GM23338 (cell line): ENCODE results near the gene BMAL1. TPM values are rescaled to one million over a fixed set of nuclear protein-coding genes. Genes with fewer than 3 reads are reported as not detected.
A peak's percentile ranks its signal among the peaks of the same experiment; 100 is the strongest.

Experiments
- ATAC-seq: fragments of 200-7000 bp; cut with Tn5 transposase; 3 replicates; pipeline ENCODE4 v1.9.1; 2020
- DNase-seq: peaks from one replicate; pipeline ENCODE4 v3.0.0-alpha.2; 2015; ENCODE audit warnings: low spot score
- H2AFZ ChIP-seq: fragments of 200-600 bp; sonication (generic); 2 replicates; pipeline ENCODE4 v1.8.0; 2016; ENCODE audit warnings: antibody characterized with exemption, mild to moderate bottlenecking, moderate library complexity
- H3F3A ChIP-seq: fragments of 200-600 bp; sonication (generic); replicated peaks from 2 replicates; pipeline ENCODE4 v1.8.0; 2017; ENCODE audit warnings: antibody characterized with exemption, mixed run types, low read depth
- H3K27ac ChIP-seq: fragments of 200-600 bp; sonication (generic); 2 replicates; pipeline ENCODE4 v1.6.1; 2016; ENCODE audit warnings: low read depth
- H3K27me3 ChIP-seq: fragments of 200-600 bp; sonication (generic); 2 replicates; pipeline ENCODE4 v1.8.0; 2016; ENCODE audit warnings: mild to moderate bottlenecking, mixed run types, moderate library complexity; ENCODE audit not compliant: insufficient read depth
- H3K36me3 ChIP-seq: fragments of 200-600 bp; sonication (generic); 2 replicates; pipeline ENCODE4 v1.8.0; 2016; ENCODE audit warnings: mild to moderate bottlenecking; ENCODE audit not compliant: insufficient read depth
- H3K4me1 ChIP-seq: fragments of 200-600 bp; sonication (generic); 2 replicates; pipeline ENCODE4 v1.8.0; 2016; ENCODE audit warnings: mild to moderate bottlenecking, moderate library complexity; ENCODE audit not compliant: insufficient read depth
- H3K4me2 ChIP-seq: fragments of 200-600 bp; sonication (generic); 2 replicates; pipeline ENCODE4 v1.7.1; 2017; ENCODE audit warnings: mixed run types
- H3K4me3 ChIP-seq: fragments of 200-600 bp; sonication (generic); 2 replicates; pipeline ENCODE4 v1.6.1; 2016; ENCODE audit warnings: mixed run types
- H3K79me2 ChIP-seq: fragments of 200-600 bp; sonication (generic); replicated peaks from 2 replicates; pipeline ENCODE4 v1.8.0; 2017; ENCODE audit warnings: mild to moderate bottlenecking; ENCODE audit not compliant: insufficient read depth
- H3K9me2 ChIP-seq: fragments of 200-600 bp; sonication (generic); 2 replicates; pipeline ENCODE4 v1.8.0; 2017; ENCODE audit not compliant: insufficient read depth
- H4K20me1 ChIP-seq: fragments of 200-600 bp; sonication (generic); replicated peaks from 2 replicates; pipeline ENCODE4 v1.8.0; 2017; ENCODE audit warnings: mild to moderate bottlenecking; ENCODE audit not compliant: insufficient read depth
- H3K27ac Mint-ChIP-seq: 2 replicates; pipeline ENCODE4 v1.8.0; 2020; ENCODE audit warnings: inconsistent platforms, mild to moderate bottlenecking, moderate library complexity, mixed read lengths
- H3K27me3 Mint-ChIP-seq: 3 replicates; pipeline ENCODE4 v1.8.0; 2022; ENCODE audit warnings: low read depth, mild to moderate bottlenecking, moderate library complexity, mixed read lengths, inconsistent platforms; ENCODE audit not compliant: insufficient read depth, poor library complexity
- H3K36me3 Mint-ChIP-seq: 3 replicates; pipeline ENCODE4 v1.8.0; 2021; ENCODE audit warnings: low read depth, mild to moderate bottlenecking, inconsistent platforms, moderate library complexity, mixed read lengths
- H3K4me1 Mint-ChIP-seq: 3 replicates; pipeline ENCODE4 v1.8.0; 2020; ENCODE audit warnings: mild to moderate bottlenecking, inconsistent platforms, mixed read lengths
- H3K4me3 Mint-ChIP-seq: 3 replicates; pipeline ENCODE4 v1.8.0; 2021; ENCODE audit warnings: moderate library complexity, mild to moderate bottlenecking, inconsistent platforms, mixed read lengths
- H3K9me3 Mint-ChIP-seq: 3 replicates; pipeline ENCODE4 v1.8.0; 2020; ENCODE audit warnings: moderate library complexity, mild to moderate bottlenecking, inconsistent platforms, mixed read lengths
- CREB1 ChIP-seq: fragments of 250-450 bp; sonication (Bioruptor Pico); IDR thresholded peaks from 2 replicates; pipeline ENCODE4 v1.5.0; 2020; ENCODE audit warnings: low read depth, mild to moderate bottlenecking, moderate library complexity
- EZH2 ChIP-seq: fragments of 200-600 bp; sonication (generic); IDR thresholded peaks from one replicate; pipeline ENCODE4 v1.8.0; 2017; ENCODE audit warnings: antibody characterized with exemption, mild to moderate bottlenecking, low read depth; ENCODE audit not compliant: unreplicated experiment
- EZH2phosphoT487 ChIP-seq: fragments of 200-600 bp; sonication (generic); IDR thresholded peaks from one replicate; pipeline ENCODE4 v1.8.1; 2018; ENCODE audit warnings: antibody characterized with exemption; ENCODE audit not compliant: unreplicated experiment
- NANOG ChIP-seq: IDR thresholded peaks from 2 replicates; pipeline ENCODE4 v1.6.1; 2016; ENCODE audit warnings: antibody characterized with exemption, borderline replicate concordance
- POLR2AphosphoS5 ChIP-seq: IDR thresholded peaks from 2 replicates; pipeline ENCODE4 v1.6.1; 2016; ENCODE audit warnings: antibody characterized with exemption, low read depth
- STAT1 ChIP-seq: IDR thresholded peaks from one replicate; pipeline ENCODE4 v1.6.1; 2016; ENCODE audit warnings: antibody characterized with exemption; ENCODE audit not compliant: unreplicated experiment
- ZNF114 ChIP-seq: fragments of 250-450 bp; sonication (Bioruptor Pico); IDR thresholded peaks from 2 replicates; pipeline ENCODE4 v1.5.0; 2020; ENCODE audit warnings: mild to moderate bottlenecking, moderate library complexity
- ZNF331 ChIP-seq: fragments of 250-450 bp; sonication (Bioruptor Pico); IDR thresholded peaks from 2 replicates; pipeline ENCODE4 v1.5.0; 2020; ENCODE audit warnings: low read depth, mild to moderate bottlenecking, moderate library complexity
- polyA plus RNA-seq: library from polyadenylated mRNA; unstranded; fragments of >200 nt; fragmentation: Nextera tagmentation; extraction: Ambion mirVana; gene quantifications from 2 replicates; pipeline ENCODE4 v1.2.1, GENCODE V29; 2016
- total RNA-seq: library from RNA; depleted of rRNA; stranded (reverse); fragments of >200 nt; shearing (Covaris generic); gene quantifications from 2 replicates; pipeline ENCODE4 v1.2.3, GENCODE V29; 2014
- TF ChIP-seq, protein P1 (sequence below): IDR thresholded peaks from 2 replicates; pipeline ENCODE4 v1.6.1; 2016; ENCODE audit warnings: antibody characterized with exemption
- TF ChIP-seq, protein P2 (sequence below): IDR thresholded peaks from one replicate; pipeline ENCODE4 v1.6.1; 2018; ENCODE audit warnings: antibody characterized with exemption; ENCODE audit not compliant: unreplicated experiment

The BMAL1 gene
- total and polyA plus RNA-seq, 2 experiments from 2014 or later = 5.1 to 7.2 TPM

DNA sequence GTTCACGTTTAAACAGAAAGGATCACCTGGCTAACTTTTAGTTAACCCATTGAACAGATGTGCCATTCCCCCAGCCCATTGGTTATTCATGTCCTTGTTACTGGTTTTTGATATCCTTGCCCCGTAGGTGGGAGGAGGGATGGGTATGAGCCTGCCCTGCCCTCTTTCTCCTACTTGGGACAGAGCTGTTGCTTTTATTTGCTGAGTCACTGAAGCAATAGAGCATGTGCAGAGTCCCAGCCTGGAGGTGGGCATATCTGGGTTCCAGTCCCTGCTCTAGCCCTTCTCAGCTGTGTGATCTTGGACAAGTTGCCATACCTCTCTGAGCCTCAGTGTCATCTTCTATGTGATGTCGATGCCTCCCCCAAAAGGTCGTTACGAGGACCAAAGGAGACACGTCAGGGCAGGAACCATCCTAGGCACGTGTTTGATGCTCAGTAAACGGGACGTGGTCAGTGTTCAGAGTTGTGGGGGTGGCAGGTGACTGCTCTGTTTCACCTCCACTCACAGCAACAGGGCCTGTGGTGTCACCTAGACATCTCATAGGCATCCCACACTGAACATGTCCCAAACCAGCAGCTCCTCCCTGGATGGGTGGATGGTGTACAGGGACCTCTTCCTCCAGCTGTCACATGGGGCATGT lies 61.0 kb downstream of the BMAL1 start:
- H3K9me2 ChIP-seq = no peaks in the 10 kb centered on the region
- no peak for ATAC-seq
- no peak overlapping the region for H3K4me3 ChIP-seq
- no peaks in the 10 kb centered on the region for H3K79me2 ChIP-seq
- 0 out of 2 replicates have a peak overlapping the region, but pooled peaks have one; percentile 26 for H3K27ac Mint-ChIP-seq
- H2AFZ ChIP-seq = no peak overlapping the region; the same call in 1 of the 2 replicates
- TF ChIP-seq EZH2 = no peak
- TF ChIP-seq, protein P1, sequence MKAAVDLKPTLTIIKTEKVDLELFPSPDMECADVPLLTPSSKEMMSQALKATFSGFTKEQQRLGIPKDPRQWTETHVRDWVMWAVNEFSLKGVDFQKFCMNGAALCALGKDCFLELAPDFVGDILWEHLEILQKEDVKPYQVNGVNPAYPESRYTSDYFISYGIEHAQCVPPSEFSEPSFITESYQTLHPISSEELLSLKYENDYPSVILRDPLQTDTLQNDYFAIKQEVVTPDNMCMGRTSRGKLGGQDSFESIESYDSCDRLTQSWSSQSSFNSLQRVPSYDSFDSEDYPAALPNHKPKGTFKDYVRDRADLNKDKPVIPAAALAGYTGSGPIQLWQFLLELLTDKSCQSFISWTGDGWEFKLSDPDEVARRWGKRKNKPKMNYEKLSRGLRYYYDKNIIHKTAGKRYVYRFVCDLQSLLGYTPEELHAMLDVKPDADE = no peak
- no peak for TF ChIP-seq EZH2phosphoT487
- no peak for TF ChIP-seq ZNF331
- TF ChIP-seq POLR2AphosphoS5 = no peak
- no peak for TF ChIP-seq ZNF114 (CRISPR knock-in tag)
- no peaks in the 10 kb centered on the region for H3K4me1 ChIP-seq
- no peaks in the 10 kb centered on the region for H3K36me3 ChIP-seq
- H4K20me1 ChIP-seq = no peaks in the 10 kb centered on the region
- peaks cover 5% of the 10 kb centered on the region for H3K27me3 Mint-ChIP-seq
- H3K36me3 Mint-ChIP-seq = no peaks in the 10 kb centered on the region
- H3K4me1 Mint-ChIP-seq = peaks cover 8% of the 10 kb centered on the region; the same call in 2 of the 3 replicates
- H3K4me2 ChIP-seq = no peak overlapping the region
- no peak overlapping the region for H3K27ac ChIP-seq
- H3K27me3 ChIP-seq = no peaks in the 10 kb centered on the region
- DNase-seq = no peak
- H3K4me3 Mint-ChIP-seq = no peak overlapping the region
- H3F3A ChIP-seq = no peaks in the 10 kb centered on the region
- H3K9me3 Mint-ChIP-seq = peaks cover 11% of the 10 kb centered on the region; the same call in 2 of the 3 replicates

DNA sequence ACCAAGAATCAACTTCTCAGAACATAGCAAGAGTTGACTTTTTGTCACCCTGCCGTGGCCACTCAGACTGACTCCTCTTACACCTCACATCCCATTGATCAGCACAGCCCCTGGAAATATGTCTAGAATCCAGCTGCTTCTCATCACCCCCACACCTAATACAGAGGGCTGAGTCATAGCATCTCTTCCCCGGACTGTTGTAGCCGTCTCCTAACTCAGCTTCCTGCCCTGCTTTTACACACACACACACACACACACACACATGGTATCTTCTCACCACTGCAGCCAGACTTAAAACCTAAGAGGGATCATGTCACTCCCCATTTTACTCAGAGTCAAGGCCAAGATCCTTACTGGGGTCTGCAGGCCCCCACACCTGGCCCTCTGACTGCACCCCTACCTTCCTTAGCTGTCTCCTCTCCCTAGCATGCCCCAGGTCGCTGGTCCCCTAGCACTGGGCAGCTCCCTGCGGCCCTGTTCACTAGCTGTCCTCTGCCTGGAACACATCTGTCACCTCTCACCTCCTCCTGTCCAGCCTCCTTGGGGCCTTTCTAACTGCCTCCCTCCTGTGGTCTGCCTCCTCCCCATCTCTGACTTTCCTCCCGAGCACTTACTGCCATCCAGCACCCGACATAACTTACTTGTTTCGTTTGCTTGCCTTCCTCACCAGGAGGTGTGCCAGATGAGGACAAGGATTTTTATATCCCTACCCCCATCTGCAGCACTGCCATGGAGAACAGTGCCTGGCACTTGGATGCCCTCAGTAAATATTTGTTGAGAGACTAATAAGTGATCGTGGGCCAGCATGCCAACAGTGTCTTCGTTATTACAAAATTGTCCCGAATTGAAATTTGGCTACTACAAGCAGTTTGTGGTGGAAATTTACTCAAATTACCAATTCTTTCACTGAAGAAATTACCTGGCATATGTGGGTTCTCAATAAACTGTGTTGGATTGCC lies 61.9 kb downstream of the BMAL1 start:
- no peaks in the 10 kb centered on the region for H3K9me2 ChIP-seq
- Mint-ChIP-seq H3K9me3 (peaks cover 11% of the 10 kb centered on the region; the same call in 2 of the 3 replicates), H3K4me3 (no peak overlapping the region; the same call in 2 of the 3 replicates), H3K36me3 (no peaks in the 10 kb centered on the region), H3K27me3 (peaks cover 6% of the 10 kb centered on the region), H3K4me1 (peaks cover 8% of the 10 kb centered on the region; the same call in 2 of the 3 replicates), H3K27ac (peak overlapping the region; percentile 8; the same call in 1 of the 2 replicates)
- H3K27ac ChIP-seq = no peak overlapping the region
- no peaks in the 10 kb centered on the region for H3K4me1 ChIP-seq
- ATAC-seq (no peak), DNase-seq (no peak)
- no peaks in the 10 kb centered on the region for H3F3A ChIP-seq
- no peak overlapping the region for H3K4me2 ChIP-seq
- no peaks in the 10 kb centered on the region for H4K20me1 ChIP-seq
- H3K27me3 ChIP-seq = no peaks in the 10 kb centered on the region
- no peak overlapping the region for H3K4me3 ChIP-seq
- no peaks in the 10 kb centered on the region for H3K36me3 ChIP-seq
- no peak overlapping the region for H2AFZ ChIP-seq
- no peaks in the 10 kb centered on the region for H3K79me2 ChIP-seq
- TF ChIP-seq, protein P1 = no peak
- no peak for TF ChIP-seq EZH2phosphoT487
- TF ChIP-seq POLR2AphosphoS5 = no peak
- no peak for TF ChIP-seq NANOG
- TF ChIP-seq CREB1 (CRISPR knock-in tag) = no peak
- TF ChIP-seq STAT1 = no peak
- no peak for TF ChIP-seq ZNF114 (CRISPR knock-in tag)
- TF ChIP-seq ZNF331 = no peak
- TF ChIP-seq, protein P2, sequence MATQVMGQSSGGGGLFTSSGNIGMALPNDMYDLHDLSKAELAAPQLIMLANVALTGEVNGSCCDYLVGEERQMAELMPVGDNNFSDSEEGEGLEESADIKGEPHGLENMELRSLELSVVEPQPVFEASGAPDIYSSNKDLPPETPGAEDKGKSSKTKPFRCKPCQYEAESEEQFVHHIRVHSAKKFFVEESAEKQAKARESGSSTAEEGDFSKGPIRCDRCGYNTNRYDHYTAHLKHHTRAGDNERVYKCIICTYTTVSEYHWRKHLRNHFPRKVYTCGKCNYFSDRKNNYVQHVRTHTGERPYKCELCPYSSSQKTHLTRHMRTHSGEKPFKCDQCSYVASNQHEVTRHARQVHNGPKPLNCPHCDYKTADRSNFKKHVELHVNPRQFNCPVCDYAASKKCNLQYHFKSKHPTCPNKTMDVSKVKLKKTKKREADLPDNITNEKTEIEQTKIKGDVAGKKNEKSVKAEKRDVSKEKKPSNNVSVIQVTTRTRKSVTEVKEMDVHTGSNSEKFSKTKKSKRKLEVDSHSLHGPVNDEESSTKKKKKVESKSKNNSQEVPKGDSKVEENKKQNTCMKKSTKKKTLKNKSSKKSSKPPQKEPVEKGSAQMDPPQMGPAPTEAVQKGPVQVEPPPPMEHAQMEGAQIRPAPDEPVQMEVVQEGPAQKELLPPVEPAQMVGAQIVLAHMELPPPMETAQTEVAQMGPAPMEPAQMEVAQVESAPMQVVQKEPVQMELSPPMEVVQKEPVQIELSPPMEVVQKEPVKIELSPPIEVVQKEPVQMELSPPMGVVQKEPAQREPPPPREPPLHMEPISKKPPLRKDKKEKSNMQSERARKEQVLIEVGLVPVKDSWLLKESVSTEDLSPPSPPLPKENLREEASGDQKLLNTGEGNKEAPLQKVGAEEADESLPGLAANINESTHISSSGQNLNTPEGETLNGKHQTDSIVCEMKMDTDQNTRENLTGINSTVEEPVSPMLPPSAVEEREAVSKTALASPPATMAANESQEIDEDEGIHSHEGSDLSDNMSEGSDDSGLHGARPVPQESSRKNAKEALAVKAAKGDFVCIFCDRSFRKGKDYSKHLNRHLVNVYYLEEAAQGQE = no peak
